Esophagus squamous epithelium (tissue), 5 donors: ENCODE data around the gene RAP2B. TPM values are rescaled to one million over a fixed set of nuclear protein-coding genes. Genes with fewer than 3 reads are reported as not detected.

Experiments used
- DNase-seq: peaks from one replicate; lab custom pipeline; 2025; lab: John Stamatoyannopoulos, UW
- H3K27ac ChIP-seq, 4 donors: fragments of 200-600 bp; sonication (generic); one replicate each; pipeline ENCODE4 v1.5.1; 2016 to 2019; ENCODE audit warnings: mild to moderate bottlenecking in 1 of 4
- H3K27me3 ChIP-seq, 4 donors: fragments of 200-600 bp; sonication (generic); 1 replicate in 3 of 4; 2 replicates in 1 of 4; pipeline versions ENCODE4 v1.5.1 to v1.6.0; 2017 to 2021; ENCODE audit warnings: antibody characterized with exemption in 1 of 4
- H3K36me3 ChIP-seq, 3 donors: fragments of 200-600 bp; sonication (generic); one replicate each; pipeline ENCODE4 v1.5.1; 2016 to 2019
- H3K4me1 ChIP-seq, 3 donors: fragments of 200-600 bp; sonication (generic); one replicate each; pipeline ENCODE4 v1.5.1; 2017 to 2019
- H3K4me3 ChIP-seq, 4 donors: fragments of 200-600 bp; sonication (generic); 1 replicate in 3 of 4; 2 replicates in 1 of 4; pipeline ENCODE4 v1.5.1; 2016 to 2019; ENCODE audit warnings: mild to moderate bottlenecking in 2 of 4, moderate library complexity in 1 of 4
- H3K9me3 ChIP-seq, 3 donors: fragments of 200-600 bp; sonication (generic); one replicate each; pipeline ENCODE4 v1.5.1; 2016 to 2019
- CTCF ChIP-seq, 6 experiments: fragments of 450-650 bp in 4 of 6; fragments of 200-600 bp in 2 of 6; sonication (generic) in 2 of 6; IDR thresholded peaks; one replicate each; pipeline ENCODE4 v1.5.1; 2016 to 2019; ENCODE audit warnings: antibody characterized with exemption in 6 of 6, mild to moderate bottlenecking in 4 of 6, moderate library complexity in 4 of 6
- POLR2A ChIP-seq, 4 donors: fragments of 450-650 bp; IDR thresholded peaks; one replicate each; pipeline ENCODE4 v1.6.1; 2017; ENCODE audit warnings: antibody characterized with exemption in 4 of 4, mild to moderate bottlenecking in 4 of 4, moderate library complexity in 3 of 4
- WGBS, 2 donors: methylation state at CpG; one replicate each; pipeline ENCODE4 v1.1.5; 2018; 5-methylcytosine and 5-hydroxymethylcytosine counted together
- intact Hi-C: fragments of 100-400 bp; cut with DNase I; formaldehyde crosslinking; loops from one replicate; pipeline ENCODE4 v1.15.0; 2022
- total RNA-seq, 4 donors: library from RNA; depleted of rRNA; stranded (reverse); fragments of >200 nt; gene quantifications; one replicate each; pipeline ENCODE4 v1.1.0, GENCODE V29; 2016
- donor health status: DM: yes; HTN: yes; CAD: no.

Gene RAP2B
- total RNA-seq, 4 donors from 2014 or later, result 20.1 to 39.5 (median 29.7) TPM

GRCh38 chr3:153129426-153129825 lies 32.6 kb upstream of the RAP2B start:
- intact Hi-C loops, result no loop called here
- H3K36me3 ChIP-seq, result no peaks in the 10 kb centered on the region
- H3K27ac ChIP-seq, result no peak overlapping the region
- H3K4me3 ChIP-seq, result no peak overlapping the region
- 92 to 94% methylated on average over 11 of the region's 11 CpGs for WGBS, 2 donors
- TF ChIP-seq POLR2A (IDR thresholded peaks at IDR 0.05), result no peak
- TF ChIP-seq CTCF (IDR thresholded peaks at IDR 0.05), result no peak
- H3K9me3 ChIP-seq, result no peaks in the 10 kb centered on the region
- DNase-seq, result no peak
- H3K4me1 ChIP-seq, result peaks cover 0 to 6% (median 3%) of the 10 kb centered on the region in 3 donors
- H3K27me3 ChIP-seq, result no peaks in the 10 kb centered on the region

- DNase-seq, result no peak
- no peak for TF ChIP-seq CTCF (IDR thresholded peaks at IDR 0.05)
- TF ChIP-seq POLR2A (IDR thresholded peaks at IDR 0.05), result no peak
- intact Hi-C loops, result no loop called here
- Histone ChIP-seq H3K4me1 (peaks cover 0 to 6% (median 3%) of the 10 kb centered on the region in 3 donors), H3K27ac (no peak overlapping the region), H3K4me3 (no peak overlapping the region), H3K27me3 (no peaks in the 10 kb centered on the region), H3K9me3 (no peaks in the 10 kb centered on the region), H3K36me3 (no peaks in the 10 kb centered on the region)
- WGBS, 2 donors, result 94 to 95% methylated on average over 3 of the region's 3 CpGs
These were observed 32.2 kb upstream of the RAP2B start for GRCh38 chr3:153129866-153130265.

GRCh38 chr3:153130312-153130977 lies 31.6 kb upstream of the RAP2B start:
- WGBS, 2 donors, result 80 to 81% methylated on average over 2 of the region's 2 CpGs
- H3K27ac ChIP-seq, result no peak overlapping the region
- DNase-seq, result no peak
- no peaks in the 10 kb centered on the region for H3K9me3 ChIP-seq
- no peak for TF ChIP-seq CTCF (IDR thresholded peaks at IDR 0.05)
- no peak for TF ChIP-seq POLR2A (IDR thresholded peaks at IDR 0.05)
- intact Hi-C loops, result no loop called here
- no peaks in the 10 kb centered on the region for H3K36me3 ChIP-seq
- no peaks in the 10 kb centered on the region for H3K27me3 ChIP-seq
- peaks cover 0 to 6% (median 3%) of the 10 kb centered on the region in 3 donors for H3K4me1 ChIP-seq
- H3K4me3 ChIP-seq, result no peak overlapping the region

GRCh38 chr3:153137626-153138025 lies 24.4 kb upstream of the RAP2B start:
- 80 to 97% methylated on average over 2 of the region's 2 CpGs for WGBS, 2 donors
- no peaks in the 10 kb centered on the region for H3K27me3 ChIP-seq
- peaks cover 14 to 38% (median 17%) of the 10 kb centered on the region in 3 donors for H3K4me1 ChIP-seq
- TF ChIP-seq POLR2A (IDR thresholded peaks at IDR 0.05), result no peak
- no peak overlapping the region for H3K4me3 ChIP-seq
- peak overlapping the region; percentile 89 to 95 (median 92) for H3K27ac ChIP-seq
- H3K36me3 ChIP-seq, result no peaks in the 10 kb centered on the region
- H3K9me3 ChIP-seq, result no peaks in the 10 kb centered on the region
- intact Hi-C loops, result no loop called here
- no peak for DNase-seq

DNA sequence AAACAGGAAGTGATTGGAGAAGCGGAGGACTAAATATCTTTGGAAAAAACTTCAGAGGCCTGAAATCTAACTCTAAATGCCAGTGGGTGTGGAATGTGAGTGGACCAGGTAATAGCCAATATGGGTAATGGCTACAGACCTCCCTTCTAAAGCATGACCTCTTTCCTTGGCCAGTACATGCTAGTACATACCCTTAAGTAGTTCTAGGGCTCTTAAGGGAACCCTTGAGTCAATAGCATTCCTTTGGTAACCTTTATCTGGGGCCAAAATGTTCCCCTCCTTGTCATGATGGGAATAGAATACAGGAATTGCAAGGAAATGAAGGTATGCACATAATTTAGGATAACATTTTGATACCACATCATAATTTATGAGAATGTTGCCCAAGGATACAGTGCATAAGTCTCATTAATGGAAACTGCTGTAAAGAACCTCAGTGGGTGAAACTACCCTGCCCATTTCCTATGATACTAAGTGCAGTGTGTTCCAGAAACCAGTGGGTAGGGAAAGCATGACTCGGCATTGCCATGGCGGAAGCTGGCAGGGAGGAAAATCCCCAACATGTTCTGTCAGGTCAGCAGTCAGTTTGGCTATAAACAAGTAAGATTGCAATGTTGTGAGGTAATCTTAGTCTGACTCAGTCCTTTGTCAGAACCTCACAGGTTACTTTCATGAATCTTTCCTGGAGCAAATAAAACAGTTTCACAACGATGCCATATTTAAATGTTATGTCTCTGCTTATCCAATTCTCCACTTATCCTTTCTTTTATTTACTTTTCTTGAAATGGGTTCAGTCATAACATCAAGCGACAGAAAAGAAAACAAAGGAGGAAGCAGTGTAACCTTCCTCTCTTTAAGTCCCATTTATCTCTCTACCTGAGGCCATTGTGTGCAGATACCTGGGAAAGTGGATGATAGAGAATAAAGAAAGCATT lies 23.5 kb upstream of the RAP2B start:
- TF ChIP-seq POLR2A (IDR thresholded peaks at IDR 0.05), result no peak
- no peak for TF ChIP-seq CTCF (IDR thresholded peaks at IDR 0.05)
- DNase-seq, result no peak
- WGBS, 2 donors, result 21 to 24% methylated on average over 5 of the region's 5 CpGs

More for the DNA sequence above, 23.5 kb upstream of the RAP2B start:
- no peak overlapping the region for H3K4me3 ChIP-seq
- no peaks in the 10 kb centered on the region for H3K27me3 ChIP-seq
- no peaks in the 10 kb centered on the region for H3K36me3 ChIP-seq
- intact Hi-C loops, result no loop called here
- peaks cover 14 to 38% (median 17%) of the 10 kb centered on the region in 3 donors for H3K4me1 ChIP-seq
- no peaks in the 10 kb centered on the region for H3K9me3 ChIP-seq
- peak overlapping the region; percentile 89 to 95 (median 92) for H3K27ac ChIP-seq
